Smooth muscle cell of the umbilical artery (primary cell): ENCODE data around the gene CPA3. TPM values are rescaled to one million over a fixed set of nuclear protein-coding genes. Genes with fewer than 3 reads are reported as not detected.

Experiments used
- total RNA-seq: library from RNA; depleted of rRNA; stranded (reverse); fragments of >200 nt; gene quantifications from 2 replicates; pipeline ENCODE4 v1.2.3, GENCODE V29; 2014

CPA3 gene, protein sequence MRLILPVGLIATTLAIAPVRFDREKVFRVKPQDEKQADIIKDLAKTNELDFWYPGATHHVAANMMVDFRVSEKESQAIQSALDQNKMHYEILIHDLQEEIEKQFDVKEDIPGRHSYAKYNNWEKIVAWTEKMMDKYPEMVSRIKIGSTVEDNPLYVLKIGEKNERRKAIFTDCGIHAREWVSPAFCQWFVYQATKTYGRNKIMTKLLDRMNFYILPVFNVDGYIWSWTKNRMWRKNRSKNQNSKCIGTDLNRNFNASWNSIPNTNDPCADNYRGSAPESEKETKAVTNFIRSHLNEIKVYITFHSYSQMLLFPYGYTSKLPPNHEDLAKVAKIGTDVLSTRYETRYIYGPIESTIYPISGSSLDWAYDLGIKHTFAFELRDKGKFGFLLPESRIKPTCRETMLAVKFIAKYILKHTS
- not detected in 2 replicates for total RNA-seq

DNA sequence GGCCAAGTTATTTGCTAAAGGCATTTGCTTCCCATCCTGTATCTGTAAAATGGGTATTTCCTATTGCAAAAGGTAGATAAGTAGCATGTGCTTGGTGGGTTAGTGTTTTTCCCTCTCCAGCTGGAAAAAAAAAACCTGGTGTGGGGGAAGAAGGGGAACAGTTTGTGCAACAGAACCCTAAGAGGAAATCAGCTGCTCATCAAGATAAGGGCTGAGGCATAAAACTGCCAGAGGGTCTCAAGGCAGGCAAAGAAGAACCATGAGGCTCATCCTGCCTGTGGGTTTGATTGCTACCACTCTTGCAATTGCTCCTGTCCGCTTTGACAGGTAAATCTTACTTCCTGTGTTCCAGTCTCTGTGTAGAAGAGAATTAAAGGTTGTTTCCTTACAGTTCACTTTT, at the start of gene CPA3:
TSS of gene CPA3 (plus strand) at position 248 of the 400 bp plus-strand sequence. CDS start at position 260, 12 bp downstream.

GRCh38 chr3:148827585-148827984, 37.5 kb upstream of the CPA3 start, which contains the start of gene CPB1:
Gene CPB1 (plus strand): TSS chr3:148827811. CDS start chr3:148827824, 13 bp downstream.

Other genes with a start within 250 kb of the CPA3 start
- gene AGTR1, start 167.4 kb upstream of the CPA3 start, total RNA-seq = 2.1 and 5.7 TPM in 2 replicates
- not detected in 2 replicates for gene CPB1, start 37.5 kb upstream of the CPA3 start, total RNA-seq
- gene GYG1, start 126.2 kb downstream of the CPA3 start, total RNA-seq = 38.3 and 39.7 TPM in 2 replicates
- 63.8 and 72.8 TPM in 2 replicates for gene HLTF, start 221.2 kb downstream of the CPA3 start, total RNA-seq